Liver (tissue), 9 donors: ENCODE measurements around the gene FANCI. TPM values are rescaled to one million over a fixed set of nuclear protein-coding genes. Genes with fewer than 3 reads are reported as not detected.

Source experiments
- DNase-seq: peaks from one replicate; pipeline ENCODE4 v3.0.0-alpha.2; 2017; ENCODE audit warnings: low spot score
- H3K27ac ChIP-seq, 2 donors: one replicate each; pipeline ENCODE4 v1.7.0; 2013; ENCODE audit warnings: inconsistent platforms in 2 of 2, low read length in 2 of 2, control low read depth in 1 of 2, low read depth in 1 of 2, mild to moderate bottlenecking in 1 of 2
- H3K27me3 ChIP-seq, 4 donors: one replicate each; pipeline versions ENCODE4 v1.6.1 to v1.7.0; 2013; ENCODE audit warnings: low read length in 3 of 4, inconsistent platforms in 1 of 4, mild to moderate bottlenecking in 1 of 4, moderate library complexity in 1 of 4; ENCODE audit not compliant: control insufficient read depth in 4 of 4, insufficient read depth in 4 of 4
- H3K36me3 ChIP-seq, 4 donors: one replicate each; pipeline versions ENCODE4 v1.6.1 to v1.7.0; 2013; ENCODE audit warnings: low read length in 3 of 4, mild to moderate bottlenecking in 3 of 4, low read depth in 1 of 4, moderate library complexity in 1 of 4; ENCODE audit not compliant: control insufficient read depth in 4 of 4, insufficient read depth in 3 of 4
- H3K4me1 ChIP-seq, 4 donors: one replicate each; pipeline versions ENCODE4 v1.6.1 to v1.7.0; 2013; ENCODE audit warnings: low read length in 3 of 4, mild to moderate bottlenecking in 3 of 4, moderate library complexity in 1 of 4; ENCODE audit not compliant: control insufficient read depth in 4 of 4, insufficient read depth in 4 of 4
- H3K4me3 ChIP-seq, 3 donors: one replicate each; pipeline versions ENCODE4 v1.6.1 to v1.7.0; 2013; ENCODE audit warnings: low read length in 3 of 3, control low read depth in 1 of 3, low read depth in 1 of 3, mild to moderate bottlenecking in 1 of 3
- H3K9ac ChIP-seq, 2 donors: one replicate each; pipeline ENCODE4 v1.7.0; 2013; ENCODE audit warnings: low read length in 2 of 2, mild to moderate bottlenecking in 2 of 2, moderate library complexity in 2 of 2, control low read depth in 1 of 2, low read depth in 1 of 2
- H3K9me3 ChIP-seq, 4 donors: one replicate each; pipeline versions ENCODE4 v1.6.1 to v1.7.0; 2013; ENCODE audit warnings: low read length in 3 of 4; ENCODE audit not compliant: control insufficient read depth in 4 of 4
- ATF3 ChIP-seq: IDR thresholded peaks from 2 replicates; pipeline ENCODE4 v1.6.1; 2016; ENCODE audit warnings: antibody characterized with exemption
- CTCF ChIP-seq: fragments of 150-350 bp; IDR thresholded peaks from 2 replicates; pipeline ENCODE4 v1.5.1; 2017; ENCODE audit warnings: improper control_type of control experiment, low read depth, low read length; ENCODE audit not compliant: missing input control
- EGR1 ChIP-seq, 2 donors: IDR thresholded peaks; 2 replicates each; pipeline ENCODE4 v1.6.1; 2016 to 2018; ENCODE audit warnings: antibody characterized with exemption in 2 of 2, low read depth in 2 of 2
- FOXA1 ChIP-seq: IDR thresholded peaks from 2 replicates; pipeline ENCODE4 v1.6.1; 2016; ENCODE audit warnings: antibody characterized with exemption
- FOXA2 ChIP-seq: IDR thresholded peaks from 2 replicates; pipeline ENCODE4 v1.6.1; 2016; ENCODE audit warnings: antibody characterized with exemption
- HNF4A ChIP-seq, 2 donors: conservative IDR thresholded peaks; 2 replicates each; pipeline ENCODE4 v1.6.1; 2016; ENCODE audit warnings: antibody characterized with exemption in 2 of 2, mild to moderate bottlenecking in 2 of 2
- HNF4G ChIP-seq: IDR thresholded peaks from 2 replicates; pipeline ENCODE4 v1.6.1; 2016; ENCODE audit warnings: antibody characterized with exemption
- JUND ChIP-seq, 2 donors: IDR thresholded peaks; 2 replicates each; pipeline ENCODE4 v1.6.1; 2016; ENCODE audit warnings: antibody characterized with exemption in 2 of 2
- MAX ChIP-seq: IDR thresholded peaks from 2 replicates; pipeline ENCODE4 v1.6.1; 2016; ENCODE audit warnings: antibody characterized with exemption
- NR2F2 ChIP-seq: IDR thresholded peaks from 2 replicates; pipeline ENCODE4 v1.6.1; 2016; ENCODE audit warnings: antibody characterized with exemption
- RAD21 ChIP-seq, 2 donors: IDR thresholded peaks; 2 replicates each; pipeline ENCODE4 v1.6.1; 2016; ENCODE audit warnings: antibody characterized with exemption in 2 of 2, mild to moderate bottlenecking in 2 of 2
- REST ChIP-seq: IDR thresholded peaks from 2 replicates; pipeline ENCODE4 v1.6.1; 2016; ENCODE audit warnings: antibody characterized with exemption, mild to moderate bottlenecking
- RXRA ChIP-seq, 2 donors: IDR thresholded peaks; 2 replicates each; pipeline ENCODE4 v1.6.1; 2017 to 2018; ENCODE audit warnings: antibody characterized with exemption in 2 of 2, mild to moderate bottlenecking in 1 of 2
- SP1 ChIP-seq: IDR thresholded peaks from 2 replicates; pipeline ENCODE4 v1.6.1; 2018; ENCODE audit warnings: antibody characterized with exemption, mild to moderate bottlenecking
- TAF1 ChIP-seq: conservative IDR thresholded peaks from 2 replicates; pipeline ENCODE4 v1.6.1; 2016; ENCODE audit warnings: antibody characterized with exemption, mild to moderate bottlenecking
- YY1 ChIP-seq: IDR thresholded peaks from 2 replicates; pipeline ENCODE4 v1.6.1; 2016; ENCODE audit warnings: antibody characterized with exemption, mild to moderate bottlenecking
- ZBTB33 ChIP-seq: IDR thresholded peaks from 2 replicates; pipeline ENCODE4 v1.6.1; 2016; ENCODE audit warnings: antibody characterized with exemption
- WGBS: extraction: QIAGEN DNeasy Blood & Tissue Kit; methylation state at CpG from one replicate; pipeline ENCODE4 v1.1.7; 2013; 5-methylcytosine and 5-hydroxymethylcytosine counted together
- polyA plus RNA-seq, 2 donors: library from polyadenylated mRNA; stranded (reverse) in 1 of 2; unstranded in 1 of 2; fragments of 200-250 nt in 1 of 2; fragments of >200 nt in 1 of 2; fragmentation: Nextera tagmentation in 1 of 2; extraction: Ambion mirVana in 1 of 2; gene quantifications; one replicate each; pipeline versions ENCODE4 v1.2.1 to v1.2.3, GENCODE V29; 2013 to 2015
- total RNA-seq, 2 donors: library from RNA; depleted of rRNA; stranded (reverse); fragments of >200 nt; gene quantifications; one replicate each; pipeline ENCODE4 v1.2.3, GENCODE V29; 2014
- donor health status: healthy.
- donor health status: healthy.
- donor health status: healthy.
- donor health status: healthy.
- donor health status: healthy.

The FANCI gene
- total and polyA plus RNA-seq, 4 donors: 1.7 to 41.9 (median 2.3) TPM

- TF ChIP-seq ZBTB33 (no peak), FOXA2 (no peak), HNF4A (conservative IDR thresholded peaks at IDR 0.05) (no peak), FOXA1 (no peak)
Measured at GRCh38 chr15:89197503-89197971, 46.2 kb upstream of the FANCI start (continued).

- whole genome bisulfite sequencing: 90% methylated on average over 2 of the region's 2 CpGs
- Histone ChIP-seq H3K9ac (no peak overlapping the region), H3K4me1 (no peaks in the 10 kb centered on the region), H3K9me3 (no peaks in the 10 kb centered on the region), H3K36me3 (peaks cover 15 to 70% (median 50%) of the 10 kb centered on the region in 4 donors), H3K27me3 (no peaks in the 10 kb centered on the region), H3K27ac (no peak overlapping the region), H3K4me3 (no peak overlapping the region)
- no peak for DNase-seq
- TF ChIP-seq CTCF (no peak), MAX (no peak), FOXA2 (no peak), RXRA (IDR thresholded peaks at IDR 0.05) (no peak), EGR1 (IDR thresholded peaks at IDR 0.05; ENCODE audit: low read depth in 2 of 2) (no peak), ZBTB33 (no peak), FOXA1 (no peak), SP1 (no peak), ATF3 (no peak), JUND (IDR thresholded peaks at IDR 0.05) (no peak), REST (no peak), TAF1 (no peak), YY1 (no peak), HNF4A (conservative IDR thresholded peaks at IDR 0.05) (no peak), NR2F2 (no peak), HNF4G (no peak), RAD21 (IDR thresholded peaks at IDR 0.05) (no peak)
Measured at GRCh38 chr15:89198196-89198595, 45.6 kb upstream of the FANCI start.
